Coronary artery (tissue), 2 donors: ENCODE results near the gene CHAF1B.
"Not testable (repeated sequence)": the region's sequence is repeated elsewhere in the genome, so short reads cannot be mapped to it uniquely, and the experiment has no call there.

Experiments
- DNase-seq: peaks from one replicate; pipeline ENCODE4 v3.0.0-alpha.2; 2017; ENCODE audit warnings: low spot score
- H3K27ac ChIP-seq, 2 donors: fragments of 200-600 bp; sonication (generic); one replicate each; pipeline ENCODE4 v1.5.1; 2016 to 2019
- H3K4me3 ChIP-seq: fragments of 200-600 bp; sonication (generic); 2 replicates; pipeline ENCODE4 v1.5.1; 2016; ENCODE audit warnings: mild to moderate bottlenecking, moderate library complexity
- CTCF ChIP-seq: fragments of 200-600 bp; sonication (generic); IDR thresholded peaks from one replicate; pipeline ENCODE4 v1.5.1; 2019; ENCODE audit warnings: antibody characterized with exemption

The CHAF1B gene

GRCh38 chr21:36375994-36376393 is 9.2 kb upstream of the CHAF1B start:
- TF ChIP-seq CTCF: no peak
- H3K4me3 ChIP-seq: no peak overlapping the region
- no peak for DNase-seq
- H3K27ac ChIP-seq: no peak overlapping the region

- DNase-seq: no peak
- Histone ChIP-seq H3K4me3 (no peak overlapping the region), H3K27ac (no peak overlapping the region)
- no peak for TF ChIP-seq CTCF
Observed at GRCh38 chr21:36377391-36377842, 7.8 kb upstream of the CHAF1B start.

- TF ChIP-seq CTCF: no peak
- DNase-seq: no peak
- no peak overlapping the region for H3K27ac ChIP-seq
- no peak overlapping the region for H3K4me3 ChIP-seq
Observed at GRCh38 chr21:36379251-36379650, 5.9 kb upstream of the CHAF1B start.

- no peak overlapping the region for H3K4me3 ChIP-seq
- no peak for DNase-seq
- H3K27ac ChIP-seq: no peak overlapping the region
- no peak for TF ChIP-seq CTCF
Observed at GRCh38 chr21:36381841-36382589, 3.2 kb upstream of the CHAF1B start.

- H3K4me3 ChIP-seq, H3K27ac ChIP-seq: not testable (repeated sequence)
Observed at GRCh38 chr21:36382722-36383121, 2.5 kb upstream of the CHAF1B start.

GRCh38 chr21:36384885-36385232 is 333 bp upstream of the CHAF1B start:
- peak overlapping the region; percentile 75 for H3K4me3 ChIP-seq
- no peak overlapping the region for H3K27ac ChIP-seq
- TF ChIP-seq CTCF: no peak
- DNase-seq: no peak

More at GRCh38 chr21:36382722-36383121, 2.5 kb upstream of the CHAF1B start:
- DNase-seq: not testable (repeated sequence)

- peak overlapping the region; percentile 75 for H3K4me3 ChIP-seq
- peak overlapping the region; percentile 21 to 68 for H3K27ac ChIP-seq
- no peak for TF ChIP-seq CTCF
- DNase-seq: no peak
Observed at GRCh38 chr21:36386031-36386642, 945 bp downstream of the CHAF1B start.
